Measurements from ENCODE around the gene MKX.

MKX gene

GRCh38 chr10:27671821-27672220, 73.8 kb downstream of the MKX start:
- Histone ChIP-seq H3K4me1 (ENCODE audit: control insufficient read depth, insufficient read depth, low read length) (no peaks in the 10 kb centered on the region), H3K27me3 (ENCODE audit: control insufficient read depth, insufficient read depth, low read length) (no peaks in the 10 kb centered on the region), H3K9ac (ENCODE audit: low read length) (no peak overlapping the region), H3K4me3 (ENCODE audit: low read depth, low read length) (no peak overlapping the region), H3K9me3 (ENCODE audit: control insufficient read depth, insufficient read depth, low read depth, low read length) (no peaks in the 10 kb centered on the region), H3K27ac (ENCODE audit: low read depth, low read length) (no peak overlapping the region), H3K36me3 (ENCODE audit: control insufficient read depth, insufficient read depth, low read length) (no peaks in the 10 kb centered on the region)

GRCh38 chr10:27664461-27664860, 81.2 kb downstream of the MKX start:
- H3K4me1 ChIP-seq (ENCODE audit: control insufficient read depth, insufficient read depth, low read length), result no peaks in the 10 kb centered on the region
- H3K27ac ChIP-seq (ENCODE audit: low read depth, low read length), result no peak overlapping the region
- no peaks in the 10 kb centered on the region for H3K9me3 ChIP-seq (ENCODE audit: control insufficient read depth, insufficient read depth, low read depth, low read length)
- no peaks in the 10 kb centered on the region for H3K27me3 ChIP-seq (ENCODE audit: control insufficient read depth, insufficient read depth, low read length)
- no peak overlapping the region for H3K9ac ChIP-seq (ENCODE audit: low read length)
- no peak overlapping the region for H3K4me3 ChIP-seq (ENCODE audit: low read depth, low read length)
- no peaks in the 10 kb centered on the region for H3K36me3 ChIP-seq (ENCODE audit: control insufficient read depth, insufficient read depth, low read length)

GRCh38 chr10:27663621-27664020, 82.0 kb downstream of the MKX start:
- Histone ChIP-seq H3K4me3 (ENCODE audit: low read depth, low read length) (no peak overlapping the region), H3K27me3 (ENCODE audit: control insufficient read depth, insufficient read depth, low read length) (no peaks in the 10 kb centered on the region), H3K36me3 (ENCODE audit: control insufficient read depth, insufficient read depth, low read length) (no peaks in the 10 kb centered on the region), H3K4me1 (ENCODE audit: control insufficient read depth, insufficient read depth, low read length) (no peaks in the 10 kb centered on the region), H3K9ac (ENCODE audit: low read length) (no peak overlapping the region), H3K27ac (ENCODE audit: low read depth, low read length) (no peak overlapping the region), H3K9me3 (ENCODE audit: control insufficient read depth, insufficient read depth, low read depth, low read length) (no peaks in the 10 kb centered on the region)

GRCh38 chr10:27661514-27662286, 83.9 kb downstream of the MKX start:
- Histone ChIP-seq H3K27me3 (ENCODE audit: control insufficient read depth, insufficient read depth, low read length) (no peaks in the 10 kb centered on the region), H3K4me3 (ENCODE audit: low read depth, low read length) (no peak overlapping the region), H3K9me3 (ENCODE audit: control insufficient read depth, insufficient read depth, low read depth, low read length) (no peaks in the 10 kb centered on the region), H3K4me1 (ENCODE audit: control insufficient read depth, insufficient read depth, low read length) (no peaks in the 10 kb centered on the region), H3K36me3 (ENCODE audit: control insufficient read depth, insufficient read depth, low read length) (no peaks in the 10 kb centered on the region), H3K27ac (ENCODE audit: low read depth, low read length) (no peak overlapping the region), H3K9ac (ENCODE audit: low read length) (no peak overlapping the region)

GRCh38 chr10:27660711-27661110, 84.9 kb downstream of the MKX start:
- Histone ChIP-seq H3K36me3 (ENCODE audit: control insufficient read depth, insufficient read depth, low read length) (no peaks in the 10 kb centered on the region), H3K27ac (ENCODE audit: low read depth, low read length) (no peak overlapping the region), H3K4me1 (ENCODE audit: control insufficient read depth, insufficient read depth, low read length) (no peaks in the 10 kb centered on the region), H3K9ac (ENCODE audit: low read length) (no peak overlapping the region), H3K9me3 (ENCODE audit: control insufficient read depth, insufficient read depth, low read depth, low read length) (no peaks in the 10 kb centered on the region), H3K4me3 (ENCODE audit: low read depth, low read length) (no peak overlapping the region), H3K27me3 (ENCODE audit: control insufficient read depth, insufficient read depth, low read length) (no peaks in the 10 kb centered on the region)

GRCh38 chr10:27660268-27660667, 85.4 kb downstream of the MKX start:
- Histone ChIP-seq H3K9ac (ENCODE audit: low read length) (no peak overlapping the region), H3K4me3 (ENCODE audit: low read depth, low read length) (no peak overlapping the region), H3K27me3 (ENCODE audit: control insufficient read depth, insufficient read depth, low read length) (no peaks in the 10 kb centered on the region), H3K4me1 (ENCODE audit: control insufficient read depth, insufficient read depth, low read length) (no peaks in the 10 kb centered on the region), H3K27ac (ENCODE audit: low read depth, low read length) (no peak overlapping the region), H3K9me3 (ENCODE audit: control insufficient read depth, insufficient read depth, low read depth, low read length) (no peaks in the 10 kb centered on the region), H3K36me3 (ENCODE audit: control insufficient read depth, insufficient read depth, low read length) (no peaks in the 10 kb centered on the region)

- Histone ChIP-seq H3K4me1 (ENCODE audit: control insufficient read depth, insufficient read depth, low read length) (no peaks in the 10 kb centered on the region), H3K36me3 (ENCODE audit: control insufficient read depth, insufficient read depth, low read length) (no peaks in the 10 kb centered on the region), H3K27me3 (ENCODE audit: control insufficient read depth, insufficient read depth, low read length) (no peaks in the 10 kb centered on the region), H3K4me3 (ENCODE audit: low read depth, low read length) (no peak overlapping the region), H3K9me3 (ENCODE audit: control insufficient read depth, insufficient read depth, low read depth, low read length) (no peaks in the 10 kb centered on the region), H3K9ac (ENCODE audit: low read length) (no peak overlapping the region), H3K27ac (ENCODE audit: low read depth, low read length) (no peak overlapping the region)
Observed at GRCh38 chr10:27659786-27660185, 85.8 kb downstream of the MKX start.

GRCh38 chr10:27658788-27659187, 86.8 kb downstream of the MKX start:
- Histone ChIP-seq H3K9ac (ENCODE audit: low read length) (no peak overlapping the region), H3K9me3 (ENCODE audit: control insufficient read depth, insufficient read depth, low read depth, low read length) (0 out of 2 replicates have a peak, but pooled peaks cover 3% of the 10 kb centered on the region), H3K27me3 (ENCODE audit: control insufficient read depth, insufficient read depth, low read length) (no peaks in the 10 kb centered on the region), H3K27ac (ENCODE audit: low read depth, low read length) (no peak overlapping the region), H3K36me3 (ENCODE audit: control insufficient read depth, insufficient read depth, low read length) (no peaks in the 10 kb centered on the region), H3K4me3 (ENCODE audit: low read depth, low read length) (no peak overlapping the region), H3K4me1 (ENCODE audit: control insufficient read depth, insufficient read depth, low read length) (no peaks in the 10 kb centered on the region)

- Histone ChIP-seq H3K9me3 (ENCODE audit: control insufficient read depth, insufficient read depth, low read depth, low read length) (0 out of 2 replicates have a peak, but pooled peaks cover 3% of the 10 kb centered on the region), H3K27ac (ENCODE audit: low read depth, low read length) (no peak overlapping the region), H3K27me3 (ENCODE audit: control insufficient read depth, insufficient read depth, low read length) (no peaks in the 10 kb centered on the region), H3K4me1 (ENCODE audit: control insufficient read depth, insufficient read depth, low read length) (no peaks in the 10 kb centered on the region), H3K36me3 (ENCODE audit: control insufficient read depth, insufficient read depth, low read length) (no peaks in the 10 kb centered on the region), H3K9ac (ENCODE audit: low read length) (no peak overlapping the region), H3K4me3 (ENCODE audit: low read depth, low read length) (no peak overlapping the region)
Observed at GRCh38 chr10:27655296-27655695, 90.3 kb downstream of the MKX start.

GRCh38 chr10:27654284-27654683, 91.3 kb downstream of the MKX start:
- Histone ChIP-seq H3K27me3 (ENCODE audit: control insufficient read depth, insufficient read depth, low read length) (no peaks in the 10 kb centered on the region), H3K4me3 (ENCODE audit: low read depth, low read length) (no peak overlapping the region), H3K9ac (ENCODE audit: low read length) (no peak overlapping the region), H3K27ac (ENCODE audit: low read depth, low read length) (no peak overlapping the region), H3K36me3 (ENCODE audit: control insufficient read depth, insufficient read depth, low read length) (no peaks in the 10 kb centered on the region), H3K9me3 (ENCODE audit: control insufficient read depth, insufficient read depth, low read depth, low read length) (0 out of 2 replicates have a peak, but pooled peaks cover 3% of the 10 kb centered on the region), H3K4me1 (ENCODE audit: control insufficient read depth, insufficient read depth, low read length) (no peaks in the 10 kb centered on the region)

- Histone ChIP-seq H3K9ac (ENCODE audit: low read length) (no peak overlapping the region), H3K36me3 (ENCODE audit: control insufficient read depth, insufficient read depth, low read length) (no peaks in the 10 kb centered on the region), H3K9me3 (ENCODE audit: control insufficient read depth, insufficient read depth, low read depth, low read length) (no peaks in the 10 kb centered on the region), H3K4me1 (ENCODE audit: control insufficient read depth, insufficient read depth, low read length) (no peaks in the 10 kb centered on the region), H3K4me3 (ENCODE audit: low read depth, low read length) (no peak overlapping the region), H3K27me3 (ENCODE audit: control insufficient read depth, insufficient read depth, low read length) (no peaks in the 10 kb centered on the region), H3K27ac (ENCODE audit: low read depth, low read length) (no peak overlapping the region)
Observed at GRCh38 chr10:27646604-27647175, 98.9 kb downstream of the MKX start.

Data from HUES6 (cell line).